HepG2 (cell line): ENCODE results near the gene PMEPA1.

Experiments used
- BHLHE40 ChIP-seq: IDR thresholded peaks from 2 replicates; pipeline ENCODE4 v1.6.1; 2011; ENCODE audit warnings: low read length, improper control_type of control experiment
- MTF2 ChIP-seq: sonication (generic); formaldehyde crosslinking; IDR thresholded peaks from 2 replicates; pipeline ENCODE4 v1.5.0; 2020; ENCODE audit warnings: missing genetic modification reagents, borderline replicate concordance
- ZNF564 ChIP-seq: sonication (generic); formaldehyde crosslinking; IDR thresholded peaks from 2 replicates; pipeline ENCODE4 v1.8.1; 2023; ENCODE audit warnings: mild to moderate bottlenecking, missing genetic modification reagents

GRCh38 chr20:57707849-57708693 lies 1.7 kb downstream of the PMEPA1 start:
- TF ChIP-seq ZNF564 (CRISPR knock-in tag) (no peak), MTF2 (no peak), BHLHE40 (no peak)
